GM12892 (cell line): ENCODE measurements around the gene SPATA2.

Experiments used
- POLR2A ChIP-seq: IDR thresholded peaks from 2 replicates; pipeline ENCODE4 v1.6.1; 2011; ENCODE audit warnings: low read depth, low read length, control low read depth
- TAF1 ChIP-seq: IDR thresholded peaks from 2 replicates; pipeline ENCODE4 v1.6.1; 2011; ENCODE audit warnings: low read depth, mild to moderate bottlenecking, control low read depth, low read length, borderline replicate concordance

- no peak for TF ChIP-seq TAF1
- no peak for TF ChIP-seq POLR2A
Measured at GRCh38 chr20:49948809-49949507, 33.6 kb upstream of the SPATA2 start.
